ENCODE measurements around the gene CYFIP1. TPM values are rescaled to one million over a fixed set of nuclear protein-coding genes. Genes with fewer than 3 reads are reported as not detected.
A peak's percentile ranks its signal among the peaks of the same experiment; 100 is the strongest.

The CYFIP1 gene
- total and polyA plus RNA-seq, 11 donors, result 7.6 to 111 (median 32.8) TPM

DNA sequence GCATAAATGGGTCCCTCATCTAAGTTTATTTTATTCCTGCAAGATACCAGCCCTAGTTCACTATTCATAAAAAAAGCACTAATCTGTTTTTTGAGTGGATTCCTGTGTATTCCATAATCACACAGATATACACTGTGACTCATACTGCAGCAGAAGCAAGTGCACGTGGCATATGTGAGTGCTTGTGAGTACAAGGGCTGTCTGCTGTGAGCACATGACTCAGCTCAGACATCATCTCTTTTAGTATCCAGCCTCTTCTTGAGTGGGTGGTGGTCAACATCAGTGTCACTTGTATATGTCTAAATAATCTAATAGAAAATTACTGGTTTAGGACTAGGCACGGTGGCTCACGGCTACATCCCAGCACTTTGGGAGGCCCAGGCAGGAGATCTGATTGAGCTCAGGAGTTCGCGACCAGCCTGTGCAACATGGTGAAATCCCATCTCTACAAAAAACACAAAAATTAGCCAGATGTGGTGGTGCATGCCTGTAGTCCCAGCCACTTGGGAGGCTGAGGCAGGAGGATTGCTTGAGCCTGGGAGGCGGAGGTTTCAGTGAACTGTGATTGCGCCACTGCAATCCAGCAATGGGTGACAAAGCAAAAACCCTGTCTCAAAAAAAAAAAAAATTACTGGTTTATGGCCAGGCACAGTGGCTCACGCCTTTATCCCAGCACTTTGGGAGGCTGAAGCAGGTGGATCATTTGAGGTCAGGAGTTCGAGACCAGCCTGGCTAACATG, 91.9 kb downstream of the CYFIP1 start:
- peak; percentile 57 to 88 (median 68) for ATAC-seq
- 79 to 85% (median 82%) methylated on average over 9 of the region's 9 CpGs for WGBS, 4 donors
- Histone ChIP-seq H3K27me3 (no peaks in the 10 kb centered on the region), H3K4me1 (peaks cover 0 to 8% (median 0%) of the 10 kb centered on the region in 12 donors), H3K4me3 (no peak overlapping the region), H3K27ac (peak overlapping the region in 1 of 12 donors; percentile 31), H3K9me3 (no peaks in the 10 kb centered on the region), H3K36me3 (peaks cover 0 to 77% (median 57%) of the 10 kb centered on the region in 9 donors)
- intact Hi-C loops (cut with DNase I), result no loop called here
- peak in 1 of 5 donors; percentile 53 for DNase-seq
- no peak for TF ChIP-seq POLR2A (IDR thresholded peaks at IDR 0.05)
- TF ChIP-seq, protein P1, sequence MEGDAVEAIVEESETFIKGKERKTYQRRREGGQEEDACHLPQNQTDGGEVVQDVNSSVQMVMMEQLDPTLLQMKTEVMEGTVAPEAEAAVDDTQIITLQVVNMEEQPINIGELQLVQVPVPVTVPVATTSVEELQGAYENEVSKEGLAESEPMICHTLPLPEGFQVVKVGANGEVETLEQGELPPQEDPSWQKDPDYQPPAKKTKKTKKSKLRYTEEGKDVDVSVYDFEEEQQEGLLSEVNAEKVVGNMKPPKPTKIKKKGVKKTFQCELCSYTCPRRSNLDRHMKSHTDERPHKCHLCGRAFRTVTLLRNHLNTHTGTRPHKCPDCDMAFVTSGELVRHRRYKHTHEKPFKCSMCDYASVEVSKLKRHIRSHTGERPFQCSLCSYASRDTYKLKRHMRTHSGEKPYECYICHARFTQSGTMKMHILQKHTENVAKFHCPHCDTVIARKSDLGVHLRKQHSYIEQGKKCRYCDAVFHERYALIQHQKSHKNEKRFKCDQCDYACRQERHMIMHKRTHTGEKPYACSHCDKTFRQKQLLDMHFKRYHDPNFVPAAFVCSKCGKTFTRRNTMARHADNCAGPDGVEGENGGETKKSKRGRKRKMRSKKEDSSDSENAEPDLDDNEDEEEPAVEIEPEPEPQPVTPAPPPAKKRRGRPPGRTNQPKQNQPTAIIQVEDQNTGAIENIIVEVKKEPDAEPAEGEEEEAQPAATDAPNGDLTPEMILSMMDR (IDR thresholded peaks at IDR 0.05), result no peak

DNA sequence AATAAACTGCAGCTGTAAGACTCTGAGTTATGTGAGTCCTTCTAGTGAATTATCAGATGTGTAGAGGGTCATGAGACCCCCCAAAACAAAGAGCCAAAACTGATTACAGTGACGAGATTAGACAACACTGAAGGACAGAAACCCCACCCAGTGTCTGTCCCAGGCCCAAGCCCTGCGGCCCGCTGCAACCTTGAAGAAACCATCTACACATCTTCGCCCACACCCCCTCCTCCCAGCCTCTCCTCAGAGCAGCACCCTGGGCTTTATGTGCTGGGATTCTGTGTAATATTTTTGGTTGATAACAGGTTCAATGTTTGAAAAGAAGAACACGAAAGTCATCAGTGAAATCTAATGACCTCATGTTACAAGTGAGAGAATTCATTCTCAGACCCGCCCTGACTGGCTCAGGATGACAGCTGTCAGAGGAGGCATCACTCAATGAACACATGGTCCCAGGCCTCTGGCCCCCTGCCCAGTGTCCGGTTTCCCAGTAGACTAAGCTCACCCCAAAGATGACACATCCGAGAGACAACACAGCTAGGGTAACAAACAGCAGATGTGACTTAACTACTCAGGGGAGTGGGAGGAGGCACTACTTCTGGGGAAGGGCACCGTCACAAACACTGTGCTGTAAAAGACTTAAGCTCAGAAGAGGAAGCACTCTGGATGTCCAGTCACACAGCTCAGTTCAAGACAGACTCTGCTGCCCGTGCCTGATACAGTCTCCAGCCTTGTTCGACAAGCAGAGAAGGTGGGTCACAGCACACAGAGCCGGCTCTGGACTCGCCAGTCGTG, 92.8 kb downstream of the CYFIP1 start:
- ATAC-seq (peak in 3 of 4 donors; percentile 36 to 51 (median 37)), DNase-seq (peak in 3 of 5 donors; percentile 34 to 65 (median 61))
- TF ChIP-seq, protein P1 (IDR thresholded peaks at IDR 0.05), result no peak
- TF ChIP-seq POLR2A (IDR thresholded peaks at IDR 0.05), result no peak
- Histone ChIP-seq H3K4me3 (no peak overlapping the region), H3K9me3 (no peaks in the 10 kb centered on the region), H3K27me3 (no peaks in the 10 kb centered on the region), H3K36me3 (peaks cover 0 to 74% (median 57%) of the 10 kb centered on the region in 9 donors), H3K27ac (peak overlapping the region in 1 of 12 donors; percentile 31), H3K4me1 (peaks cover 0 to 8% (median 0%) of the 10 kb centered on the region in 12 donors)
- intact Hi-C loops (cut with DNase I), result no loop called here
- 74 to 78% (median 75%) methylated on average over 14 of the region's 14 CpGs for WGBS, 4 donors

DNA sequence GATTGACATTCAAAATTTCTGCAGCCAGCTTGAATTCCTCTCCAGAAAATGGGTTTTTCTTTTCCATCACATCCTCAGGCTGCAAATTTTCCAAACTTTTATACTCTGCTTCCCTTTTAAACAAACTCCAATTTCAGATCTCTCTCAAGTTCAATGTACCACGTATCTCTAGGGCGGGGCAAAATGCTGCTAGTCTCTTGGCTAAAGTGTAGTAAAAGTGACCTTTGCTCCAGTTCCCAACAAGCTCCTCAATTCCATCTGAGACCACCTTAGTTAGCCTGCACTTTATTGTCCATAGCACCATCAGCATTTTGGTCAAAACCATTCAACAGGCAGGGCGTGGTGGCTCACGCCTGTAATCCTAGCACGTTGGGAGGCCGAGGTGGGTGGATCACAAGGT, 95.0 kb downstream of the CYFIP1 start:
- intact Hi-C loops (cut with DNase I), result no loop called here
- 96 to 97% (median 96%) methylated on average over 6 of the region's 6 CpGs for WGBS, 4 donors
- Histone ChIP-seq H3K27ac (no peak overlapping the region), H3K4me1 (peaks cover 0 to 8% (median 0%) of the 10 kb centered on the region in 12 donors), H3K36me3 (peaks cover 0 to 76% (median 63%) of the 10 kb centered on the region in 9 donors), H3K4me3 (no peak overlapping the region), H3K9me3 (no peaks in the 10 kb centered on the region), H3K27me3 (no peaks in the 10 kb centered on the region)
- TF ChIP-seq, protein P1 (IDR thresholded peaks at IDR 0.05), result no peak
- TF ChIP-seq POLR2A (IDR thresholded peaks at IDR 0.05), result no peak
- ATAC-seq (no peak), DNase-seq (no peak)

DNA sequence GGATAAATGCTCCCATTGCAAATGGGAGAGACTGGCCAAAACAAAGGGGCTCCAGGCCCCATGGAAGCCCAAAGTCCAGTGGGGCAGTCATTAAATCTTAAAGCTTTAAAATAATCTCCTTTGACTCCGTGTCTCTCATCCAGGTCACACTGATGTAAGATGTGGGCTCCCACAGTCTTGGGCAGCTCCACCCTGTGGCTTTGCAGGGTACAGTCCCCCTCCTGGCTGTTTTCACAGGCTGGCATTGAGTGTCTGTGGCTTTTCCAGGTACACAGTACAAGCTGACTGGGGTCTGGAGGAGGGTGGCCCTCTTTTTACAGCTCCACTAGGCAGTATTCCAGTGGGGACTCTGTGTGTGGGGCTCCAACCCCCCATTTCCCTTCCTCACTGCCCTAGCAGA, 95.8 kb downstream of the CYFIP1 start:
- intact Hi-C loops (cut with DNase I), result no loop called here
- H3K4me3 ChIP-seq, result no peak overlapping the region
- no peak for ATAC-seq
- no peaks in the 10 kb centered on the region for H3K9me3 ChIP-seq
- no peak for DNase-seq
- no peaks in the 10 kb centered on the region for H3K27me3 ChIP-seq
- TF ChIP-seq, protein P1 (IDR thresholded peaks at IDR 0.05), result peak in 3 of 12 donors; percentile 20 to 25 (median 22)
- no peak for TF ChIP-seq POLR2A (IDR thresholded peaks at IDR 0.05)
- peaks cover 0 to 8% (median 0%) of the 10 kb centered on the region in 12 donors for H3K4me1 ChIP-seq
- H3K36me3 ChIP-seq, result peaks cover 0 to 78% (median 63%) of the 10 kb centered on the region in 9 donors
- no peak overlapping the region for H3K27ac ChIP-seq
- WGBS, 4 donors, result 54 to 79% (median 76%) methylated on average over 1 of the region's 1 CpG

Measured in heart left ventricle (tissue), 16 donors.